ENCODE results near the gene EFCAB12.

EFCAB12 gene

DNA sequence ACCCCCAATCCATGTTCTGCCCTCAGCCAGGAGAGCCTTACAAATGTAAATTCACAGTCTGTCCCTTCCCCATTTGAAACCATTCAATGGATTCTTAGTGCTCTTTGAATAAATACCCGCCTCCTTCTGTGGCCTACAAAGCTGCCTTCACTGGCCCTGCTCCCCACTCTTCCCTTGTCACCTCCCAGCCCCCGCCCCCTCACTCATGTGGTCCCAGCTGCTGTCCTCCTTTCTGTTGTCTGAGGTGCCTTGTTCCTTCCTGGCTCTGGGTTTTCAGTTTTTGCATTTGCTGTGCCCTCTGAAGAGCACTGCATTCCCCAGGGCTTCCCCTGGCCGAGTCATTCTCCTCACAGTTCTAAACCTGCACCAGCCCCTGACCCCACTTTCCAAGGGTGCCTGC is 3.2 kb downstream of the EFCAB12 start:
- no peak overlapping the region for H3K4me3 ChIP-seq (ENCODE audit: low read depth, low read length)
- no peak for DNase-seq
- no peaks in the 10 kb centered on the region for H3K27me3 ChIP-seq (replicated peaks)
- TF ChIP-seq, protein P1, sequence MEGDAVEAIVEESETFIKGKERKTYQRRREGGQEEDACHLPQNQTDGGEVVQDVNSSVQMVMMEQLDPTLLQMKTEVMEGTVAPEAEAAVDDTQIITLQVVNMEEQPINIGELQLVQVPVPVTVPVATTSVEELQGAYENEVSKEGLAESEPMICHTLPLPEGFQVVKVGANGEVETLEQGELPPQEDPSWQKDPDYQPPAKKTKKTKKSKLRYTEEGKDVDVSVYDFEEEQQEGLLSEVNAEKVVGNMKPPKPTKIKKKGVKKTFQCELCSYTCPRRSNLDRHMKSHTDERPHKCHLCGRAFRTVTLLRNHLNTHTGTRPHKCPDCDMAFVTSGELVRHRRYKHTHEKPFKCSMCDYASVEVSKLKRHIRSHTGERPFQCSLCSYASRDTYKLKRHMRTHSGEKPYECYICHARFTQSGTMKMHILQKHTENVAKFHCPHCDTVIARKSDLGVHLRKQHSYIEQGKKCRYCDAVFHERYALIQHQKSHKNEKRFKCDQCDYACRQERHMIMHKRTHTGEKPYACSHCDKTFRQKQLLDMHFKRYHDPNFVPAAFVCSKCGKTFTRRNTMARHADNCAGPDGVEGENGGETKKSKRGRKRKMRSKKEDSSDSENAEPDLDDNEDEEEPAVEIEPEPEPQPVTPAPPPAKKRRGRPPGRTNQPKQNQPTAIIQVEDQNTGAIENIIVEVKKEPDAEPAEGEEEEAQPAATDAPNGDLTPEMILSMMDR (IDR thresholded peaks at IDR 0.05; ENCODE audit: low read depth, low read length, missing control alignments), result no peak
- in situ Hi-C loops (cut with HindIII; ENCODE audit: low pct_ligation_motif_present, low sequenced_read_pairs), result no loop called here
- H3K36me3 ChIP-seq (replicated peaks), result no peaks in the 10 kb centered on the region
- H3K27ac ChIP-seq, result no peak overlapping the region

DNA sequence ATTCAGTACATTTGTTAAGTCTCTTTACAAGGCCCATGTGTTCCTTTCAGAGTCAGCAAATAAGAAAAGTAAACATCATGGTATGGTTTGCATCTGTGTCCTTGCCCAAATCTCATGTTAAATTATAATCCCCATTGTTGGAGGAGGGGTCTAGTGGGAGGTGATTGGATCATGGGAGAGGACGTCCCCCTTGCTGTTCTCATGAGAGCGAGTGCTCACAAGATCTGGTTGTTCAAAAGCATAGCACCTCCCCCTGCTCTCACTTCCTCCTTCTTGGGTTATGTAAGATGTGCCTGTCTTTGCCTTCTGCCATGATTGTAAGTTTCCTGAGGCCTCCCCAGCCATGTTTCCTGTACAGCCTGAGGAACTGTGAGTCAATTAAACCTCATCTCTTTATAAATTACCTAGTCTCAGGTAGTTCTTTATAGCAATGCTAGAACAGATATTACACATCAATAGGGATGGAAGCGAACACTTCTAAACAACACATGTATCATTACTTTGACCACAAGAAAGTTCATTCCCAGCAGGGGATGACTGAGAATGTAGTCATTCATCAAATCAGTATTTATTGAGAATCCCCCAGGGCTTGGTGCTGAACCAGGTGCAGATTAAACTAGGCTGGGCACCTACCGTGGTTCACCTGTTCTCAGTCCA is 4.1 kb downstream of the EFCAB12 start:
- no peaks in the 10 kb centered on the region for H3K27me3 ChIP-seq (replicated peaks)
- in situ Hi-C loops (cut with HindIII; ENCODE audit: low pct_ligation_motif_present, low sequenced_read_pairs), result no loop called here
- no peak overlapping the region for H3K27ac ChIP-seq
- TF ChIP-seq, protein P1 (IDR thresholded peaks at IDR 0.05; ENCODE audit: low read depth, low read length, missing control alignments), result no peak
- H3K36me3 ChIP-seq (replicated peaks), result no peaks in the 10 kb centered on the region
- no peak overlapping the region for H3K4me3 ChIP-seq (ENCODE audit: low read depth, low read length)
- DNase-seq, result no peak

DNA sequence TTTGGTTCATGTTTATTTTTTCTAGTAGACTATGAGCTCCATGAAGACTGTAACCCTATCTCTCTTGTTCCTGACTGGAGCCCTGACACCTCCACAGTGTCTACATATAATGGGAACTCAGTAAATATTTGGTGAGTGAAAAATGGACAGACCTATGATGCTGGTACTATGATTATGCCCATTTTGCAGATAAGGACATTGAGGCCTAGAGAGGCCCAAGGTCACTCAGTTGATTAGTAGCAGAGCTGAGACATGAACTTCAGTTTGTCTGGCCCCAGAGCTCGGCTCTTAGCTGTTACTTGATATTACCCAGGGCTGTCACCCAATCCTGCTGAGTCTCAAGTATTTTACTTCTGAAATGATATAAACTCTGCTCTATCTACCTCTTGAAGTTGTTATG is 5.5 kb downstream of the EFCAB12 start:
- no peaks in the 10 kb centered on the region for H3K36me3 ChIP-seq (replicated peaks)
- DNase-seq, result no peak
- TF ChIP-seq, protein P1 (IDR thresholded peaks at IDR 0.05; ENCODE audit: low read depth, low read length, missing control alignments), result no peak
- no peak overlapping the region for H3K27ac ChIP-seq
- no peak overlapping the region for H3K4me3 ChIP-seq (ENCODE audit: low read depth, low read length)
- H3K27me3 ChIP-seq (replicated peaks), result no peaks in the 10 kb centered on the region
- in situ Hi-C loops (cut with HindIII; ENCODE audit: low pct_ligation_motif_present, low sequenced_read_pairs), result no loop called here

DNA sequence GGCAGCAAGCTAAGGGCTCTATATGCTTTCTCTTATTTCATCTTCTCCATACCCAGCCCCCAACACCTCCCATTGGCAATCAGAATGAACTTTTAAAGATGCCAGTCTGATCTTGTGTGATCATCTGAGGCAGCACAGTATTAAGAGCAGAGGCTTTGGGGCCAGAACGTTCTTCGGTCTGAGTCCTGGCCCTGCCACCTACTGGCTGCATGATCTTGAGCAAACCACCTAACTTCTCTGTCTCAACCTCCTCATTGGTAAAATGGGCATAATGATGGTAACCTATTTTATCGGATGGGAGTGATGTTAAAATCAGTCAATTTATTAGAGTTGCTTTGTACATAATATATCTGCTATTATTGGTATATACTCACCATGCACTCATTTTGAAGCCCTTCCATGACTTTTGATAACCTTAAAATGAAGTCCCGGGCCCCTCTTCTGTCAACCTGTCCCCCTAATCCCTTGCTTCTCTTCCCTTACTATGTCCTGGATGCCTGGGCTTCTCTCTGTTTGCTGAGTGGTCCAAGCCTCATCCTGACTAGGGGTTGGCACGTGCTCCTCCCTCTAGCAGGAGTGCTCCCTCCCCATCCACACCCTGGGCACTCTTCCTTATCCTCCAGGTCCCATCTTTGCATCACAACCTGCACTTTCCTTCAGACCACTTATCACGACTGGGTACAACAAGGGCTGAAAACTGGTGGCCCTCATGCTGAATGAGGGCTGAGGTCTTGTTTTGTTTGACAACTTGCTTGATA is 6.3 kb downstream of the EFCAB12 start:
- no peak for DNase-seq
- Histone ChIP-seq H3K27ac (no peak overlapping the region), H3K36me3 (replicated peaks) (no peaks in the 10 kb centered on the region), H3K27me3 (replicated peaks) (no peaks in the 10 kb centered on the region), H3K4me3 (ENCODE audit: low read depth, low read length) (no peak overlapping the region)
- TF ChIP-seq, protein P1 (IDR thresholded peaks at IDR 0.05; ENCODE audit: low read depth, low read length, missing control alignments), result peak; percentile 54
- in situ Hi-C loops (cut with HindIII; ENCODE audit: low pct_ligation_motif_present, low sequenced_read_pairs), result no loop called here

DNA sequence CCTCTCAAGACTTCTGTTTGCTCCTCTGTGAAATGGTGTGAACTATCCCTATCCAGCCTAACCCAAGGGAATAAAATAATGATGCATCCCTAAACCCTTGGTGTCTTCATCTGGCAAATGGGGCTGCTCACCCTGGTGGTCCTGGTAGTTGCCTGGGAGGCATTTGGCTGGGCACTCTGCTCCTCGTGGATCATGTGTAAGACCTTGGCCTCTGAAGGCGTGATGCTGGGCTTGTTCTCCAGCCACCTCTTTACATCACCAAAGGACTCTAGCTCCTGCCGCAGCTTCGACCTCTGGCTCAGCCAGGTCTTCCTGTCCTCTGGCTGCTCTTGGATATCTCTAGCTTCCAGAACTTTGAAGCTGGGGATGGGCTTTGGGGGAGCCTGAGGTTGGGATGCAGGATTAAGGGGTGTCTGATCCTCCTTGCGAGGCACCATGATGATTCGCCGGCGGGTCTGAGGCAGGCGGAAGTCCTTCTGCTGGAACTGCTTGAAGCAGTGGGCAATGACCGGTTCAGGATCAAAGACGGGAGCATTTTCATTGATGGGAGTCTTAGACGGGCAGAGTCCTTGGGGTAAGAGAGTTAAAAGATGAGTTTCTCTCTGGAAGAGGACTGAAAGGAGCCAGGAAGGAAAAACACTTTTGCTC is 7.1 kb downstream of the EFCAB12 start:
- no peak overlapping the region for H3K27ac ChIP-seq
- H3K36me3 ChIP-seq (replicated peaks), result no peaks in the 10 kb centered on the region
- in situ Hi-C loops (cut with HindIII; ENCODE audit: low pct_ligation_motif_present, low sequenced_read_pairs), result no loop called here
- no peaks in the 10 kb centered on the region for H3K27me3 ChIP-seq (replicated peaks)
- DNase-seq, result no peak
- no peak overlapping the region for H3K4me3 ChIP-seq (ENCODE audit: low read depth, low read length)
- TF ChIP-seq, protein P1 (IDR thresholded peaks at IDR 0.05; ENCODE audit: low read depth, low read length, missing control alignments), result no peak

Measured in brain microvascular endothelial cell (primary cell).